Fibroblast of lung (primary cell): Measurements from ENCODE around the gene TPST2.

Experiments
- EZH2 ChIP-seq: IDR thresholded peaks from 2 replicates; pipeline ENCODE4 v1.5.1; 2012; ENCODE audit warnings: low read length, control low read depth, mild to moderate bottlenecking; ENCODE audit errors: missing control alignments
- TF ChIP-seq, protein P1 (sequence below), 2 donors: IDR thresholded peaks in 1 of 2; conservative IDR thresholded peaks in 1 of 2; 1 replicate in 1 of 2; 2 replicates in 1 of 2; pipeline ENCODE4 v1.5.1; 2011 to 2012; ENCODE audit warnings: low read length in 2 of 2, control low read depth in 1 of 2, inconsistent platforms in 1 of 2, low read depth in 1 of 2, mild to moderate bottlenecking in 1 of 2

GRCh38 chr22:26524870-26525269 is 65.1 kb downstream of the TPST2 start:
- TF ChIP-seq, protein P1, sequence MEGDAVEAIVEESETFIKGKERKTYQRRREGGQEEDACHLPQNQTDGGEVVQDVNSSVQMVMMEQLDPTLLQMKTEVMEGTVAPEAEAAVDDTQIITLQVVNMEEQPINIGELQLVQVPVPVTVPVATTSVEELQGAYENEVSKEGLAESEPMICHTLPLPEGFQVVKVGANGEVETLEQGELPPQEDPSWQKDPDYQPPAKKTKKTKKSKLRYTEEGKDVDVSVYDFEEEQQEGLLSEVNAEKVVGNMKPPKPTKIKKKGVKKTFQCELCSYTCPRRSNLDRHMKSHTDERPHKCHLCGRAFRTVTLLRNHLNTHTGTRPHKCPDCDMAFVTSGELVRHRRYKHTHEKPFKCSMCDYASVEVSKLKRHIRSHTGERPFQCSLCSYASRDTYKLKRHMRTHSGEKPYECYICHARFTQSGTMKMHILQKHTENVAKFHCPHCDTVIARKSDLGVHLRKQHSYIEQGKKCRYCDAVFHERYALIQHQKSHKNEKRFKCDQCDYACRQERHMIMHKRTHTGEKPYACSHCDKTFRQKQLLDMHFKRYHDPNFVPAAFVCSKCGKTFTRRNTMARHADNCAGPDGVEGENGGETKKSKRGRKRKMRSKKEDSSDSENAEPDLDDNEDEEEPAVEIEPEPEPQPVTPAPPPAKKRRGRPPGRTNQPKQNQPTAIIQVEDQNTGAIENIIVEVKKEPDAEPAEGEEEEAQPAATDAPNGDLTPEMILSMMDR (conservative IDR thresholded peaks at IDR 0.05 in 1 of 2, IDR thresholded peaks at IDR 0.05 in 1 of 2; ENCODE audit: low read depth in 1 of 2, low read length in 2 of 2) = no peak
- TF ChIP-seq EZH2 = no peak
